Effector memory CD8-positive, alpha-beta T cell (primary cell): ENCODE measurements around the gene TMEM229B.
A peak's percentile ranks its signal among the peaks of the same experiment; 100 is the strongest.

Experiments
- ATAC-seq: fragments of 150-1000 bp; cut with Tn5 transposase; replicated peaks from 2 replicates; pipeline ENCODE4 v1.10.0; 2021; ENCODE audit warnings: mild to moderate bottlenecking, moderate library complexity
- DNase-seq, 3 experiments: peaks; one replicate each; pipeline ENCODE4 v3.0.0; 2021
- H3K27ac Mint-ChIP-seq, 2 donors: one replicate each; pipeline ENCODE4 v1.8.0; 2022; ENCODE audit warnings: mild to moderate bottlenecking in 2 of 2, mixed read lengths in 2 of 2, moderate library complexity in 2 of 2
- H3K27me3 Mint-ChIP-seq, 2 donors: one replicate each; pipeline ENCODE4 v1.8.0; 2022; ENCODE audit warnings: mixed read lengths in 2 of 2
- H3K36me3 Mint-ChIP-seq: one replicate; pipeline ENCODE4 v1.8.0; 2022; ENCODE audit warnings: mild to moderate bottlenecking, moderate library complexity, mixed read lengths; ENCODE audit not compliant: insufficient read depth
- H3K4me1 Mint-ChIP-seq, 2 donors: one replicate each; pipeline ENCODE4 v1.8.0; 2022; ENCODE audit warnings: low read depth in 2 of 2, mixed read lengths in 2 of 2
- H3K4me3 Mint-ChIP-seq, 2 donors: one replicate each; pipeline ENCODE4 v1.8.0; 2022; ENCODE audit warnings: mild to moderate bottlenecking in 2 of 2, mixed read lengths in 2 of 2, moderate library complexity in 2 of 2
- H3K9me3 Mint-ChIP-seq, 2 donors: one replicate each; pipeline ENCODE4 v1.8.0; 2022; ENCODE audit warnings: mixed read lengths in 2 of 2

Gene TMEM229B

DNA sequence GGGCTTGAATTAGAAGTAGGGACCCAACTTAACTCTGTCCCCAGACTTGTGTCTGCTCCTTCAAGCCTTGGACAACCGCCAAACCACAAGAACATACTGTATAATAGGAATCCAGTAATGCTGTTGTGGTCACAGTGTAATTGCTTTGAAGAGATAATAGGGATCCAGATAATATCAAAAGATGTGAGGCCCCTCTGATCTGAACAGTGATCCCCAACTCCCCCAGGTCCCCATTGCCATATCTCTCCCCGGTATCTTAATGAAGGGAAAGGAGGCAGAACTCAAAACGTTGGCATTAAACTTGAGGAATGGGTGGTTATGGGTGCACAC is 36.1 kb upstream of the TMEM229B start:
- no peak for DNase-seq
- H3K4me3 Mint-ChIP-seq, result no peak overlapping the region
- no peaks in the 10 kb centered on the region for H3K9me3 Mint-ChIP-seq
- peaks cover 54 to 79% of the 10 kb centered on the region in 2 donors for H3K27me3 Mint-ChIP-seq
- H3K4me1 Mint-ChIP-seq, result peaks cover 0 to 5% of the 10 kb centered on the region in 2 donors
- H3K27ac Mint-ChIP-seq, result no peak overlapping the region
- ATAC-seq, result no peak
- no peaks in the 10 kb centered on the region for H3K36me3 Mint-ChIP-seq

DNA sequence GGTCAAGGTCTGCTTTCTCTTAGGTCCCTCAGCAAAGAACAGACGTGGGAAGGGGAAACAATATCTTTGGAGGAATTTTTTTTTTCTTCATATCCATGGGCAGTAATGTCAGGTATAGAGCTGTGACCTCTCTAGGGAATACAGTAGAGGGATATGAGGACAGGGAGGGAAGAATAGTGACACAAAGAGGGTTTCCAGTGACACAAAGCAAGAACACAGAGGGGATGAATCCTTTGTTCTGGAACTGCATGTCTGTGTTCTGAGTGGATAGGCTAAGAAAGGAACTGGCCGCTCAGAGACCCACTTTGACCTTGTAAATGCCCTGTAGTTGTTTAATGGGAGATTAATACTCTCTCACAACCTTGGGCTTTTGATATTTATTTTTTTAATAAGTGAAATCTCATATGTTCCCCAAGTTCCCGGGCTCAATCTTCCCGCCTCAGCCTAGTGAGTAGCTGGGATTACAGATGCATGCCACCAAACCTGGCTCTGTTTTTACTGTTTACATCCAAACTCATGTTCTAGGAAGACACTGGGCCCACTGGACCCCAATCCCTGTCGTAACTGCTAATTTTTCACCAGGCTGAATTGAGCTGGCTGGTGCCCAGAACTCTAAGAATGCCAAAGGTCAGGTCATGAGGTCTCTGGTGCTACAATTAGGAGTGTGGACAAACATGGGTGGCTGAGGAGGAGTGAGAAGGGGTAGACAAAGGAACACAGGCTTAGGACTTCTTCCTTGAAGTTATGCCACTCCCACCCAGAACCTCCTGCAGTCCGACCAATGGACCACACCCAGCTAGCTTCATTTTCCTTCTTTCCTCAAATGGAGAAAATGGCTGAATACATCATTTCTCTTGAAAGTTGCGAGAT is 35.5 kb upstream of the TMEM229B start:
- Mint-ChIP-seq H3K27ac (no peak overlapping the region), H3K36me3 (no peaks in the 10 kb centered on the region), H3K9me3 (no peaks in the 10 kb centered on the region), H3K4me1 (peaks cover 0 to 5% of the 10 kb centered on the region in 2 donors), H3K4me3 (no peak overlapping the region), H3K27me3 (peaks cover 51 to 73% of the 10 kb centered on the region in 2 donors)
- DNase-seq (no peak), ATAC-seq (no peak)

DNA sequence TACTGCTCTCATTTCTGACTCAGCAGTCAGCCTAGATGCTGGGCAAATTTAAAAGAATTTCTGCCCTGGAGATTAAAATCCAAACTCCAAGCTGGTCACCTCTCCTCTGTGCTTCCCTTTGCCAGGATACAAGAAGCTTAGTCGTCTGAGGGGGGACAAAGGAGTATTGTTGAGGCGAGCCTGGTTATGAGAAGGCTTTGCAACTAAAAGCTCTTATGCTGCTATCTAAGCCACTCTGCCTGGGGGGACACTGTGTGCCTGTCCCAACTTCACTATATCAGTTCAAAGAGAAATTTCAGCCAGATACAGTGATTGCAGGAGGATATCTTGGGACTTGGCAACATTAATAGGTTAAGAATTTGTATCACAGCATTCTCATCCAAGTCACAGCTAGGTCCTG is 33.7 kb upstream of the TMEM229B start:
- no peak overlapping the region for H3K4me3 Mint-ChIP-seq
- H3K27me3 Mint-ChIP-seq, result peaks cover 44 to 64% of the 10 kb centered on the region in 2 donors
- no peaks in the 10 kb centered on the region for H3K36me3 Mint-ChIP-seq
- DNase-seq (no peak), ATAC-seq (no peak)
- H3K4me1 Mint-ChIP-seq, result peaks cover 0 to 5% of the 10 kb centered on the region in 2 donors
- H3K27ac Mint-ChIP-seq, result no peak overlapping the region
- H3K9me3 Mint-ChIP-seq, result no peaks in the 10 kb centered on the region

DNA sequence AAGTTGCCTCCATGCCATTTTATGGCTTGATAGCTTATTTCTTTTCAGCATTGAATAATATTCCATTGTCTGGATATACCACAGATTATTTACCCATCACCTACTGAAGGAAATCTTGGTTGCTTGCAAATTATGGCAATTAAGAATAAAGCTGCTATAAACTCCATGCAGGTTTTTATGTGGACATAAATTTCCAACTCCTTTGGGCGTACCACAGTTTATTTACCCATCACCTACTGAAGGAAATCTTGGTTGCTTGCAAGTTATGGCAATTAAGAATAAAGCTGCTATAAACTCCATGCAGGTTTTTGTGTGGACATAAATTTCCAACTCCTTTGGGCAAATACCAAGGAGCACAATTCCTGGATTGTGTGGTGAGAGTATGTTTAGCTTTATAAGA is 32.0 kb upstream of the TMEM229B start:
- peaks cover 3 to 4% of the 10 kb centered on the region in 2 donors for H3K4me1 Mint-ChIP-seq
- H3K27me3 Mint-ChIP-seq, result peaks cover 28 to 46% of the 10 kb centered on the region in 2 donors
- DNase-seq, result no peak
- no peak overlapping the region for H3K4me3 Mint-ChIP-seq
- no peaks in the 10 kb centered on the region for H3K36me3 Mint-ChIP-seq
- no peaks in the 10 kb centered on the region for H3K9me3 Mint-ChIP-seq
- no peak for ATAC-seq
- H3K27ac Mint-ChIP-seq, result no peak overlapping the region

DNA sequence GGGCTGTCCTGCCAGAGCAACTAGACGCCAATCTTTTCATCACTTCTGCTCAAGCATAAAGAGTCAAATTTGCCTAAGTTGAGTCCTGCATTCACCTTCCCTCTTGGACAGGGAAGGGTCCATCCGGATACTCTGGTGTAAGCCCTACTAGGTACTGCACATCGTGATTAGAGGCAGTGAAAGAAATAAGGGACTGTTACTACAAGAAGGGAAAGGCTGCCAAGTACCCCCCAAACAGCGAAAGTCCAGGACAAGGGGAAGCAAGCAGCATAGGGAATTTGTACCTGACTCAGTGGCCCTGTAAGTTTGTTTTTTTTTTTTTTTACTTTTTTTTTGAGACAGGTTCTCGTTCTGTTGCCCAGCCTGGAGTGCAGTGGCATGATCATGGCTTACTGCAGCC is 30.9 kb upstream of the TMEM229B start:
- Mint-ChIP-seq H3K27ac (no peak overlapping the region), H3K36me3 (no peaks in the 10 kb centered on the region), H3K27me3 (peaks cover 20 to 37% of the 10 kb centered on the region in 2 donors), H3K4me1 (peaks cover 7% of the 10 kb centered on the region in 2 donors), H3K4me3 (no peak overlapping the region), H3K9me3 (no peaks in the 10 kb centered on the region)
- DNase-seq (no peak), ATAC-seq (no peak)

DNA sequence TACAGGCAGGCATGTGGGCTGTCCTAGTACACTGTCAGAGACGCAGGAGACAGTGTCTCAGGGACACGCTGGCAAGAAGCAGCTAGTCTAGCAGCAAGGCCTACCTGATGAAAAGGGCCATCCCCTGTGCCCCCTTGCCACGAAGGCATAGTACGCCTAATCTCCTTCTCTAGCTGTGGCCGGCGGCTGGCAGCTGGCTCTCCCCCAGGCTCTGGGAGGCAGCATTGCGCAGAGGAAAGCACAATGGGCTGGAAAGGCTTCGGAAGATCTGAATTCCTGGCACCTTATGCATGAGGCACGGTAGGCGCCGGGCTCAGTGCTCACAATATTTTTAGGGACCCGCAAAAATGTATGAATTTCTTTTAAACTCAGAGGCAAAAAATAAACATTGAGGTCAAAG is 28.6 kb upstream of the TMEM229B start:
- Mint-ChIP-seq H3K27ac (peak overlapping the region; percentile 20 to 69), H3K36me3 (no peaks in the 10 kb centered on the region), H3K27me3 (peaks cover 10 to 14% of the 10 kb centered on the region in 2 donors), H3K9me3 (no peaks in the 10 kb centered on the region), H3K4me1 (peaks cover 19 to 20% of the 10 kb centered on the region in 2 donors), H3K4me3 (no peak overlapping the region)
- ATAC-seq (no peak), DNase-seq (no peak)

DNA sequence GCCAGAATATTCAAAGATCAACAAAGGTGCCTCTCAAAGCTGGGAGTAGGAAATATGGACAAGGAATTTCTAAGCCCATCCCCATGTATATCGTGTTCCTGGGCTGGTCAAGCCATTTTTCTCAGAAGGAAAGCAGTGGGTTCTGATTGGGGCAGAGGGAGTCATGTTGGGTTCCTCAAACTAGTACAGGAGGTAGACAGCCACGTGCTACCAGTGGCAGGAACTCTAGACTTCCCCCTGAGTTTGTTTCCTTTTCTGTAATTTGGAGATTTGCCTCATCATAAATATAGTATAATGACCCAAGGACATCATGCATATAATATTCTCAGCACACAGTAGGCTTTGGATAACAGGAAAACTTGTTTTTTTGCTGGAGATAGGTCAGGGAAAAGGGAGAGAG is 28.2 kb upstream of the TMEM229B start:
- Mint-ChIP-seq H3K4me3 (peak overlapping the region in 1 of 2 donors; percentile 94), H3K36me3 (no peaks in the 10 kb centered on the region), H3K9me3 (no peaks in the 10 kb centered on the region), H3K27me3 (peaks cover 9 to 10% of the 10 kb centered on the region in 2 donors), H3K27ac (peak overlapping the region; percentile 69 to 76), H3K4me1 (peaks cover 19 to 20% of the 10 kb centered on the region in 2 donors)
- DNase-seq (no peak), ATAC-seq (no peak)

DNA sequence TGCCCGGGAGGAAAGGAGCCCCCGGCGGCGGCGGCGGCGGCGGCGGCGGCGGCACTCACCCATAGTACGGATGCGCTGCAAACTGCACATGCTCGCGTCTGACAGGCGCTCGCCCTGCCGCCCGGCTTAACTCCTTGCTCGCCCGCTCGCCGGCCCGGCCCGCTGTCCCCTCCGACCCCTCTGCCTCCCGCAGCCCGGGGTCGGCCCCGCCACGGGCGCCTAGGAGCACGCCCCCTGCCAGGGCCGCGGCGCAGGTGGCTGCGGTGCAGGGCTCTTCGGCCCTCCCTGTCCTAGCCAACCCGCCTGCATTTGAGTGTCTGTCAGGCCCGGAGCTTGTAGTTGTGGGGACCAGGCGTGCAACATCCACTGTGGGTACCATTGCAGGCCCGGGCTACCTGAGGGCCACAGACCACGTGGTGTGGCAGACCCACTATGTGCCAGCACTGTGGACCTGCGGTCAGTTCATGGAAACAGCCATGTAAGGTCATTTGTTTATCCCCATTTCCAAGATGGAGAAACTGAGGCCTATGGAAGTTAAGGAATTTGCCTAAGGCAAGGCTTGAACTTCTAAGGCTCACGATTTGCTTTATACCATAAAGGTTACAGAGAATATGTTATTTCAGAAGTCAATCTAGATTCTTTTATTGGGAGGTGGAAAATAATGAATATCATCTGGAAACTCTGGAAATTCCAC is 27.0 kb upstream of the TMEM229B start:
- Mint-ChIP-seq H3K36me3 (no peaks in the 10 kb centered on the region), H3K27me3 (no peaks in the 10 kb centered on the region), H3K9me3 (no peaks in the 10 kb centered on the region), H3K4me3 (peak overlapping the region; percentile 94), H3K4me1 (peaks cover 19 to 22% of the 10 kb centered on the region in 2 donors), H3K27ac (peak overlapping the region; percentile 69 to 76)
- peak in 1 of 3 experiments; percentile 12 for DNase-seq
- peak; percentile 70 for ATAC-seq

DNA sequence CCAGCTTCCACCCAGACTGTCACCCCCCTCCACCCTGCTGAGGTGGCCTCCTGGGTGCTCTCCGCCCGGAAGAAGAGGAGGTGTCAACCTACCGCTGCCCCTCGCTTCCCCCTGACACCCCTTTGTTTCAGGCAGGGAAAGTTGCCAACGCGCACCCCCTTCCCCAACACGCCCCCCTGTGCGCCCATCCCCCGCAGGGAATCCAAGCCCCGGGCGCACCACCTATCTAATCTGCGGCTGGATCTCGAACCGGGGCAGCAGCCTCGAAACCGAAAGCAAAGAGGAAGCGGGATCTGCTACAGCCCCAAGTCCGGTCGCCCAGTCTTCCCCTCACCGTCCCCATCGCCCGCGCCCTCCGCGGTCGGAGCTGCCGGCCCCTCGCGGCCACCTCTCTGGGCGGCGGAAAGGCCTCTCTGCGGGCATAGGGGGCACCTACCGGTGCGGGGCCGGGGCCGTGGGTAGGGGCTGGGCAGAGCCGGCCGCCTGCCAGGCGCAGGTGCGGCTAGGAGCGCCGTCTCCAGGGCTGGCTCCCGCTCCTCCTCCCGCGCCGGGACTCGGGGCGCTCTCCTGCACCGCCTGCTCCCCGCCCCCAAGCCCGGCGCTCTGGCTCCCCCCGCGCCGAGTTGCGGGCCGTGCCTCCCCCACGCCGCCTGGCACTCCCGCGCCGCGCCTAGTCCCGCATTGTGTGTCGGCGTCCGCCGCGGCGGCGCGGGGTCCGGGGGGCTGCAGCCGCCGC is 26.3 kb upstream of the TMEM229B start:
- DNase-seq (peak; percentile 25 to 42 (median 33)), ATAC-seq (peak; percentile 66)
- peaks cover 19 to 22% of the 10 kb centered on the region in 2 donors for H3K4me1 Mint-ChIP-seq
- no peaks in the 10 kb centered on the region for H3K36me3 Mint-ChIP-seq
- no peaks in the 10 kb centered on the region for H3K27me3 Mint-ChIP-seq
- no peaks in the 10 kb centered on the region for H3K9me3 Mint-ChIP-seq
- peak overlapping the region; percentile 93 to 96 for H3K27ac Mint-ChIP-seq
- peak overlapping the region; percentile 94 for H3K4me3 Mint-ChIP-seq

DNA sequence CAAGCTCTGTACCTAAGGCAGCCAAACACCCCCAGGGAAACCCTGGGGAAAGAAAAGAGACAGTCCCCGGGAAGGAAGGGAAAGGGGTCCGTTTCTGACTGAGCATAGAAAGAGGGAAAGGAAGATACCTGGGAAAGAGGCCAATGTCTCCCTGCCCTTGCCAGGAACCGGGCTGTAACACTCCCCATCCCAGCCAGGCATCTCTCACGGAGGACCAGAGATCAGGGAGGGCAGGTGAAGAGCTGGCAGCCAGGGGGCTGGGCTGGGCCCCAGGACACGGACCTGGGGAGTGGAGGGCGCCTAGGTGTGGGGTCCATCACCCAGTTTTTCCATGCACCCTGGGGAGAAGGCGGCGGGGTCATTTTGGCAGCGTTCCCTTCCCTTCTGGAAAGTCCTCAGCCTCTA is 25.7 kb upstream of the TMEM229B start:
- Mint-ChIP-seq H3K4me1 (peaks cover 19 to 22% of the 10 kb centered on the region in 2 donors), H3K36me3 (peaks cover 2% of the 10 kb centered on the region), H3K27me3 (no peaks in the 10 kb centered on the region), H3K27ac (peak overlapping the region; percentile 93 to 96), H3K4me3 (peak overlapping the region; percentile 94), H3K9me3 (no peaks in the 10 kb centered on the region)
- ATAC-seq (no peak), DNase-seq (no peak)

DNA sequence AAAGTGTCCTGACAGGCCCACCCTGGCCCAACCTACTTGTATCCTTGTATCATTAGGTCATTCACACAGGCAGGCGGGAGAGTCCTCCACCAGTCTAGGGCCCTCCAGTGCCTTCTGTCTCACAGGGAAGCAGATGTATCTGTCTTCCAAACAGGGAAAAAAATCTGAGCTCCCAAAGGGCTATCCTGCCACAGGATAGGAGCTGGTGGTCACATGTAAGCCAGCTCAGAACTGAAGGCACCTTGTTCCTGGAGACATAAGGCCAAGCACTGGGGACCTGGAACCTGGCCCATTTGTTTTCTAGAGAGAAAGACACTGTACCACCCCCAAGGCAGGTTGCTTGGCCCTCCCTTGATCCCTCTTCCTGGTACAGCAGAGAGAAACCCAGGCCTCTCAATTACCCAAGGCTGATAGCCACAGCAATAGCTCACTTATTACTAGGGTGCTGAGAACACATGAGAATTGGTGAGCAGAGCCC is 25.1 kb upstream of the TMEM229B start:
- H3K27me3 Mint-ChIP-seq, result no peaks in the 10 kb centered on the region

DNA sequence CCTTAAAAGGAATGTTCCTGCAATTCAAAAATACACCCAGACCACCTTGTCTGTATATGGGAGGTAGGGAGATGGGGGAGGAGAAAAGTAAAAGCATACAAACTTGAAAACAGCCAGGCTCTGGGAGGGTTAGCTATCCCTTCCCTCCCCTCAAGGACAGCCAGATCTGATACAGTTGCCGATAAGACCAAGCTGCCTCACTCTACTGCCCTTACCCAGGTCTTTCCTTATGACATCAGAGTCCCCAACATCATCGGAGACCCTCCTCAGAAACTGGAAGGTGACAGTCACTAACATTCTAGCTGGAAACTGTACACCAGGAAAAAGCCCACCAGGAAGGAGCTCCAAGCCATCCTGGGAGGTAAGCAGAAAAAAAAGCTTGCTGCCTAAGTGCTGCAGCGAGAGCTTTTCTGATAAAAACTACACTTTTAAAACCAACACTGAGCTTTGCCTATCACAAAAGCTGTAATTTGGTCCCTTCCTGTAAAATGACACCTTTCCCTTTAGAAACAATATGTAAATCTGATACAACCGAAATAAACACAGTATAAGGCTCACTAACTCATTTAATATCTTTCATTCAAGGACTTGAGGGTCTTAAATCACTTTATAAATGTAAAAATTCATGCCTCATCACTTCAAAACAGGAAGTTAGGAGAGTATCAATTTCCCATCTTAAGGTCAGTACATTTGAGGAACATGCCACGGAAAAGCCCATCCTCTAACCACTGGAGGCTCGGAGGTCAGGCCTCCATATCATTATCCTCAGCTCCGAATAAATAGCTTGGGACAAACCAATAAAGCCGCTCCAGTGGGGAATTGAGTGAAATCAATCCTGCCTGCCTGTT is 24.2 kb upstream of the TMEM229B start:
- peaks cover 9% of the 10 kb centered on the region for H3K36me3 Mint-ChIP-seq
- DNase-seq, result no peak
- H3K27ac Mint-ChIP-seq, result peak overlapping the region; percentile 93 to 96
- no peaks in the 10 kb centered on the region for H3K27me3 Mint-ChIP-seq
- peaks cover 22 to 24% of the 10 kb centered on the region in 2 donors for H3K4me1 Mint-ChIP-seq
- no peak for ATAC-seq
- H3K4me3 Mint-ChIP-seq, result no peak overlapping the region
- H3K9me3 Mint-ChIP-seq, result no peaks in the 10 kb centered on the region

More for the DNA sequence above, 25.1 kb upstream of the TMEM229B start:
- Mint-ChIP-seq H3K36me3 (peaks cover 4% of the 10 kb centered on the region), H3K4me1 (peaks cover 19 to 22% of the 10 kb centered on the region in 2 donors), H3K9me3 (no peaks in the 10 kb centered on the region), H3K27ac (peak overlapping the region; percentile 93 to 96), H3K4me3 (peak overlapping the region; percentile 94)
- ATAC-seq (no peak), DNase-seq (no peak)
